ENCODE data around the gene F13B. TPM values are rescaled to one million over a fixed set of nuclear protein-coding genes. Genes with fewer than 3 reads are reported as not detected.
"Not testable (repeated sequence)": the region's sequence is repeated elsewhere in the genome, so short reads cannot be mapped to it uniquely, and the experiment has no call there.

The F13B gene
- total RNA-seq, 1 experiment from 2014 or later = not detected

GRCh38 chr1:197099444-197099843 is 32.4 kb upstream of the F13B start:
- no peak overlapping the region for H2AFZ ChIP-seq (ENCODE audit: low read length)
- H3K27me3 ChIP-seq (ENCODE audit: low read length) = no peaks in the 10 kb centered on the region
- no peaks in the 10 kb centered on the region for H4K20me1 ChIP-seq (ENCODE audit: low read length)
- H3F3A ChIP-seq (ENCODE audit: low read length, unreplicated experiment) = no peaks in the 10 kb centered on the region
- ATAC-seq (no peak), DNase-seq (no peak)
- H3K27ac ChIP-seq (ENCODE audit: low read length) = no peak overlapping the region
- BruUV-seq (replicated peaks) = no TSS peak
- TF ChIP-seq EZH2 (IDR thresholded peaks at IDR 0.05; ENCODE audit: low read length, unreplicated experiment) (no peak), CTCF (conservative IDR thresholded peaks at IDR 0.05; ENCODE audit: low read depth, low read length) (no peak), EZH2phosphoT487 (IDR thresholded peaks at IDR 0.05; ENCODE audit: borderline replicate concordance, low read length) (no peak)
- CTCF ChIA-PET = no interaction called here
- peaks cover 8% of the 10 kb centered on the region for H3K36me3 ChIP-seq (ENCODE audit: low read depth, low read length)
- POLR2A ChIA-PET (ENCODE audit: unreplicated experiment) = no interaction called here
- no peak overlapping the region for H3K4me3 ChIP-seq (ENCODE audit: low read length)
- H3K9ac ChIP-seq (ENCODE audit: low read length) = no peak overlapping the region
- H3K9me2 ChIP-seq (replicated peaks; ENCODE audit: low read length) = no peaks in the 10 kb centered on the region
- H3K4me1 ChIP-seq (ENCODE audit: insufficient read depth, low read length) = no peaks in the 10 kb centered on the region
- intact Hi-C loops (cut with micrococcal nuclease) = no loop called here
- no peaks in the 10 kb centered on the region for H3K79me2 ChIP-seq (ENCODE audit: low read length)
- no peak overlapping the region for H3K4me2 ChIP-seq (ENCODE audit: low read length)
- no peaks in the 10 kb centered on the region for H3K9me3 ChIP-seq (ENCODE audit: low read length)

GRCh38 chr1:197096971-197097370 is 29.9 kb upstream of the F13B start:
- CTCF ChIA-PET; H3K27ac ChIP-seq (ENCODE audit: low read length); H3K9me3 ChIP-seq (ENCODE audit: low read length); H3K4me1 ChIP-seq (ENCODE audit: insufficient read depth, low read length); DNase-seq; H3K9ac ChIP-seq (ENCODE audit: low read length); H3K4me3 ChIP-seq (ENCODE audit: low read length); BruUV-seq (replicated peaks); intact Hi-C loops (cut with micrococcal nuclease); H3K4me2 ChIP-seq (ENCODE audit: low read length); H3K9me2 ChIP-seq (replicated peaks; ENCODE audit: low read length); ATAC-seq; H3F3A ChIP-seq (ENCODE audit: low read length, unreplicated experiment); H2AFZ ChIP-seq (ENCODE audit: low read length); H3K27me3 ChIP-seq (ENCODE audit: low read length); H4K20me1 ChIP-seq (ENCODE audit: low read length); H3K79me2 ChIP-seq (ENCODE audit: low read length); POLR2A ChIA-PET (ENCODE audit: unreplicated experiment); H3K36me3 ChIP-seq (ENCODE audit: low read depth, low read length): not testable (repeated sequence)

- Histone ChIP-seq H3K9ac (ENCODE audit: low read length) (no peak overlapping the region), H3K79me2 (ENCODE audit: low read length) (no peaks in the 10 kb centered on the region), H3F3A (ENCODE audit: low read length, unreplicated experiment) (no peaks in the 10 kb centered on the region), H4K20me1 (ENCODE audit: low read length) (no peaks in the 10 kb centered on the region), H3K9me3 (ENCODE audit: low read length) (no peaks in the 10 kb centered on the region), H3K9me2 (replicated peaks; ENCODE audit: low read length) (no peaks in the 10 kb centered on the region), H3K4me3 (ENCODE audit: low read length) (no peak overlapping the region), H3K27ac (ENCODE audit: low read length) (no peak overlapping the region), H3K27me3 (ENCODE audit: low read length) (no peaks in the 10 kb centered on the region), H3K4me1 (ENCODE audit: insufficient read depth, low read length) (no peaks in the 10 kb centered on the region), H3K36me3 (ENCODE audit: low read depth, low read length) (peaks cover 4% of the 10 kb centered on the region; the same call in 1 of the 2 replicates), H2AFZ (ENCODE audit: low read length) (no peak overlapping the region), H3K4me2 (ENCODE audit: low read length) (no peak overlapping the region)
- TF ChIP-seq CTCF (conservative IDR thresholded peaks at IDR 0.05; ENCODE audit: low read depth, low read length) (no peak), EZH2 (IDR thresholded peaks at IDR 0.05; ENCODE audit: low read length, unreplicated experiment) (no peak), EZH2phosphoT487 (IDR thresholded peaks at IDR 0.05; ENCODE audit: borderline replicate concordance, low read length) (no peak)
- POLR2A ChIA-PET (ENCODE audit: unreplicated experiment) = interaction anchor here (0.6 kb wide), 1 partner anchor 608 kb away, joined by 7 read pairs; no protein-coding TSS in a partner anchor
- CTCF ChIA-PET = no interaction called here
- ATAC-seq (no peak), DNase-seq (no peak)
- no TSS peak for BruUV-seq (replicated peaks)
- intact Hi-C loops (cut with micrococcal nuclease) = no loop called here
Measured at GRCh38 chr1:197096137-197096536, 29.1 kb upstream of the F13B start.
